ENCODE data around the gene SLX9.

- TF ChIP-seq CTCF (conservative IDR thresholded peaks at IDR 0.05 in 1 of 2, IDR thresholded peaks at IDR 0.05 in 1 of 2; ENCODE audit: extremely low read depth in 1 of 2, insufficient read depth in 1 of 2, low read depth in 1 of 2, low read length in 2 of 2) (no peak), EZH2 (IDR thresholded peaks at IDR 0.05; ENCODE audit: borderline replicate concordance, low read length) (no peak)
Measured at GRCh38 chr21:45016031-45016405, 76.2 kb downstream of the SLX9 start.
